ENCODE measurements around the gene CLECL1. TPM values are rescaled to one million over a fixed set of nuclear protein-coding genes. Genes with fewer than 3 reads are reported as not detected.
"Not testable (repeated sequence)": the region's sequence is repeated elsewhere in the genome, so short reads cannot be mapped to it uniquely, and the experiment has no call there.

The CLECL1 gene
- polyA plus RNA-seq, 1 donor = 0.32 TPM

DNA sequence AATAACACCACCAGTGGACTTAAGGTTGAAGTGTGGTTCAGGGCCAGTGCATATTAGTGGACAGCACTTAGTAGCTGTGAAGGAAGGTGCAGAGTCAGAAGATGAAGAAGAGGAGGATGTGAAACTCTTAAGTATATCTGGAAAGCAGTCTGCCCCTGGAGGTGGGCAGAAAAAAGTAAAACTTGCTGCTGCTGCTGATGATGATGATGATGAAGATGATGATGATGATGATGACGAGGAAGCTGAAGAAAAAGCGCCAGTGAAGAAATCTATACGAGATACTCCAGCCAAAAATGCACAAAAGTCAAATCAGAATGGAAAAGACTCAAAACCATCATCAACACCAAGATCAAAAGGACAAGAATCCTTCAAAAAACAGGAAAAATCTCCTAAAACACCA, 37.2 kb downstream of the CLECL1 start:
- not testable (repeated sequence) for DNase-seq (ENCODE audit: low read depth)

- not testable (repeated sequence) for DNase-seq (ENCODE audit: low read depth)
These were observed 37.7 kb downstream of the CLECL1 start for GRCh38 chr12:9695150-9695549.

DNA sequence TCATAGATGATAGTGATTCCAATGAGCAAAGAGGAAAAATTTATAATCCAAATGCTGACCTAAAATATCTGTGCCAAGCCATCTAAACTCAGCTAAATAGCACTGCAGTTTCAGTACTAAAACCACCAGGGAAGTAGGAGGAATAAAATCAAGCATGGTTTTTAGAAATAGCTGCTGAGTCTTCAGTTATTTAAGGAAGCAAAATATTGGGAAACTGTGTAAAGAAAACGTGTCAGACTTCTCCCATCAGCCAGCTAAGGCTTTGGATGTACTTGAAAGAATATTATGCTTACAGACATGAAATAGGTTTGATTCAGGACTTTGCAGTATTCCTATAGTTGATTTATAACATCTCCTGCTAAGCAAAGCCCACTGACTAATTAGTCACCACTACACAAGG, 38.7 kb downstream of the CLECL1 start:
- DNase-seq (ENCODE audit: low read depth) = no peak

- no peak for DNase-seq (ENCODE audit: low read depth)
These were observed 40.0 kb downstream of the CLECL1 start for GRCh38 chr12:9692909-9693308.

DNA sequence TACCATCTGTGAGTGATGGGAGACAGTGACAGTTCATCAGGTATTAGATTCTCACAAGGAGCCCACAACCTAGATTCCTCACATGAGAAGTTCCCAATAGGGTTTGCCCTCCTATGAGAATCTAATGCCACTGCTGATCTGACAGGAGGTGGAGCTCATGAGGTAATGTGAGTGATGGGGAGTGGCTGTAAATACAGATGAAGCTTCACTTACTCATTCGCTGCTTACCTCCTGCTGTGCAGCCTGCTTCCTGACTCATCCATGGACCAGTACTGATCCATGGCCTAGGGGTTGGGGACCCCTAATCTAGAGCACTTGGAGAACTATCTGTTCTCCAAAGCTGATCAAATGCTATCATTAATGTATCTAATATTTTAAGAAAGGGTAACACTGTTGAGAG, 45.7 kb downstream of the CLECL1 start:
- no peak for DNase-seq (ENCODE audit: low read depth)

DNA sequence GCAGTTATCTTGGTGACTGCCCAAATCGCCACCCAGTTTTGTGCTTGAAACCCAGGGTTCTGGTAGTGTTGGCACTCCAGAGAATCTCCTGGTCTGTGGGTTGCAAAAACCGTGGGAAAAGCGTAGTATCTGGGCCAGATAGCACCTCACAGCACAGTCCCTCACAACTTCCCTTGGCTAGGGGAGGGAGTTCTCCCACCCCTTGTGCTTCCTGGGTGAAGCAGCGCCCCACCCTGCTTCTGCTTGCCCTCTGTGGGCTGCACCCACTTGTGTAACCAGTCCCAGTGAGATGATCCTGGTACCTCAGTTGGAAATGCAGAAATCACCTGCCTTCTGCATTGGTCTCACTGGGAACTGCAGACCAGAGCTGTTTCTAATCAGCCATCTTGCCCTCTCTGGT, 47.0 kb downstream of the CLECL1 start:
- no peak for DNase-seq (ENCODE audit: low read depth)

- DNase-seq (ENCODE audit: low read depth) = not testable (repeated sequence)
These were observed 47.5 kb downstream of the CLECL1 start for GRCh38 chr12:9685366-9685765.

- DNase-seq (ENCODE audit: low read depth) = not testable (repeated sequence)
These were observed 49.9 kb downstream of the CLECL1 start for GRCh38 chr12:9682949-9683348.

- not testable (repeated sequence) for DNase-seq (ENCODE audit: low read depth)
These were observed 50.4 kb downstream of the CLECL1 start for GRCh38 chr12:9682508-9682907.

DNA sequence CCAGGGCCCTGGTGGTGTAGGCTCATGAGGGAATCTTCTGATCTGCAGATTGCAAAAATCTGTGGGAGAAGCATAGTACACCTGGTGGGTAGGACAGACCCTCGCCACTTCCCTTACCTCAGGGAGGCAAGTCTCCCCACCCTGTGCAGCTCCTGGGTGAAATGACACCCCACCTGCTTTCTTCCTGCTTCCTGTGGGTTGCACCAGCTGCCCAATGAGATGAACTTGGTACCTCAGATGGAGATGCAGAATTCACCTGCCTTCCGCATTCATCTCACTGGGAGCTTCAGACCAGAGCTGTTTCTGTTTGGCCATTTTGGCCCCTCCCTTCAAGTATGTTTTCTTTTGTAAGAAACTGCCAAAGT, 58.7 kb downstream of the CLECL1 start:
- DNase-seq (ENCODE audit: low read depth) = no peak

GRCh38 chr12:9673404-9674225, 59.3 kb downstream of the CLECL1 start:
- DNase-seq (ENCODE audit: low read depth) = no peak

Other genes starting within 250 kb of the CLECL1 start
- gene KLRB1, start 125.2 kb downstream of the CLECL1 start, polyA plus RNA-seq (ENCODE audit: insufficient read length) = 1.1 TPM
- 11.7 TPM for gene CLEC2D, start 63.4 kb downstream of the CLECL1 start, polyA plus RNA-seq (ENCODE audit: insufficient read length)
- 0.61 TPM for gene CD69, start 27.8 kb upstream of the CLECL1 start, polyA plus RNA-seq (ENCODE audit: insufficient read length)
- 0.13 TPM for gene KLRF1, start 94.4 kb upstream of the CLECL1 start, polyA plus RNA-seq (ENCODE audit: insufficient read length)
- gene CLEC2B, start 136.3 kb upstream of the CLECL1 start, polyA plus RNA-seq (ENCODE audit: insufficient read length) = 1.9 TPM
- gene KLRF2, start 148.4 kb upstream of the CLECL1 start, polyA plus RNA-seq (ENCODE audit: insufficient read length) = not detected
- gene CLEC2A, start 199.3 kb upstream of the CLECL1 start, polyA plus RNA-seq (ENCODE audit: insufficient read length) = not detected
- gene CLEC12A, start 238.3 kb upstream of the CLECL1 start, polyA plus RNA-seq (ENCODE audit: insufficient read length) = 0.22 TPM

Data from forelimb muscle (tissue), 1 donor.